GM21447 (cell line): ENCODE results near the gene TBC1D3L.
"Not testable (repeated sequence)": the region's sequence is repeated elsewhere in the genome, so short reads cannot be mapped to it uniquely, and the experiment has no call there.

Experiments
- ATAC-seq: cut with Tn5 transposase; IDR thresholded peaks from one replicate; pipeline ENCODE4 v1.9.1; 2021; ENCODE audit not compliant: unreplicated experiment

TBC1D3L gene

GRCh38 chr17:37988960-37989359, at the start of gene TBC1D3L:
TSS of gene TBC1D3L (minus strand) at chr17:37989060. CDS start at chr17:37987520, 1,540 bp downstream.
- not testable (repeated sequence) for ATAC-seq

GRCh38 chr17:38003676-38004075, 14.8 kb upstream of the TBC1D3L start, which contains the start of gene TBC1D3D:
TSS of gene TBC1D3D (plus strand) at chr17:38003976. CDS start at chr17:38005561, 1,585 bp downstream.
- ATAC-seq, result not testable (repeated sequence)
